Neural progenitor cell (in vitro differentiated cells): Measurements from ENCODE around the gene PCED1A.

Experiments
- EZH2 ChIP-seq: fragments of 200-600 bp; sonication (generic); IDR thresholded peaks from 2 replicates; pipeline ENCODE4 v1.6.1; 2017; ENCODE audit warnings: antibody characterized with exemption, mild to moderate bottlenecking, moderate library complexity
- EZH2phosphoT487 ChIP-seq: fragments of 200-600 bp; sonication (generic); IDR thresholded peaks from 2 replicates; pipeline ENCODE4 v1.6.1; 2017; ENCODE audit warnings: antibody characterized with exemption
- TF ChIP-seq, protein P1 (sequence below): fragments of 200-600 bp; sonication (generic); IDR thresholded peaks from 2 replicates; pipeline ENCODE4 v1.5.1; 2017; ENCODE audit warnings: antibody characterized with exemption, mild to moderate bottlenecking

- TF ChIP-seq, protein P1, sequence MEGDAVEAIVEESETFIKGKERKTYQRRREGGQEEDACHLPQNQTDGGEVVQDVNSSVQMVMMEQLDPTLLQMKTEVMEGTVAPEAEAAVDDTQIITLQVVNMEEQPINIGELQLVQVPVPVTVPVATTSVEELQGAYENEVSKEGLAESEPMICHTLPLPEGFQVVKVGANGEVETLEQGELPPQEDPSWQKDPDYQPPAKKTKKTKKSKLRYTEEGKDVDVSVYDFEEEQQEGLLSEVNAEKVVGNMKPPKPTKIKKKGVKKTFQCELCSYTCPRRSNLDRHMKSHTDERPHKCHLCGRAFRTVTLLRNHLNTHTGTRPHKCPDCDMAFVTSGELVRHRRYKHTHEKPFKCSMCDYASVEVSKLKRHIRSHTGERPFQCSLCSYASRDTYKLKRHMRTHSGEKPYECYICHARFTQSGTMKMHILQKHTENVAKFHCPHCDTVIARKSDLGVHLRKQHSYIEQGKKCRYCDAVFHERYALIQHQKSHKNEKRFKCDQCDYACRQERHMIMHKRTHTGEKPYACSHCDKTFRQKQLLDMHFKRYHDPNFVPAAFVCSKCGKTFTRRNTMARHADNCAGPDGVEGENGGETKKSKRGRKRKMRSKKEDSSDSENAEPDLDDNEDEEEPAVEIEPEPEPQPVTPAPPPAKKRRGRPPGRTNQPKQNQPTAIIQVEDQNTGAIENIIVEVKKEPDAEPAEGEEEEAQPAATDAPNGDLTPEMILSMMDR, result no peak
- TF ChIP-seq EZH2, result no peak
- no peak for TF ChIP-seq EZH2phosphoT487
These were observed 33.2 kb upstream of the PCED1A start for GRCh38 chr20:2873747-2874041.
